HK-2 (cell line): Measurements from ENCODE around the gene CHMP2B.
"Not testable (repeated sequence)": the region's sequence is repeated elsewhere in the genome, so short reads cannot be mapped to it uniquely, and the experiment has no call there.

Experiments
- DNase-seq: peaks from one replicate; pipeline ENCODE4 v3.0.0-alpha.2; 2018; ENCODE audit not compliant: unreplicated experiment

Gene CHMP2B

GRCh38 chr3:87229113-87229512 lies 2.0 kb downstream of the CHMP2B start:
- DNase-seq, result no peak

GRCh38 chr3:87233805-87234204 lies 6.7 kb downstream of the CHMP2B start:
- DNase-seq, result no peak

GRCh38 chr3:87236093-87236492 lies 9.0 kb downstream of the CHMP2B start:
- no peak for DNase-seq

GRCh38 chr3:87246662-87247429 lies 19.7 kb downstream of the CHMP2B start:
- DNase-seq, result no peak

- DNase-seq, result no peak
Observed at GRCh38 chr3:87247430-87247773, 20.3 kb downstream of the CHMP2B start.

GRCh38 chr3:87248231-87248630 lies 21.1 kb downstream of the CHMP2B start:
- DNase-seq, result not testable (repeated sequence)

- no peak for DNase-seq
Observed at GRCh38 chr3:87248831-87249230, 21.7 kb downstream of the CHMP2B start.

- DNase-seq, result no peak
Observed at GRCh38 chr3:87250009-87250408, 22.9 kb downstream of the CHMP2B start.

GRCh38 chr3:87260270-87260669 lies 33.2 kb downstream of the CHMP2B start:
- DNase-seq, result peak; percentile 4

- DNase-seq, result no peak
Observed at GRCh38 chr3:87261925-87262324, 34.8 kb downstream of the CHMP2B start.

- no peak for DNase-seq
Observed at GRCh38 chr3:87267953-87268645, 41.0 kb downstream of the CHMP2B start.

GRCh38 chr3:87268646-87269211 lies 41.6 kb downstream of the CHMP2B start:
- no peak for DNase-seq

- DNase-seq, result no peak
Observed at GRCh38 chr3:87269723-87270122, 42.6 kb downstream of the CHMP2B start.

GRCh38 chr3:87270908-87271700 lies 44.0 kb downstream of the CHMP2B start:
- DNase-seq, result no peak

- DNase-seq, result no peak
Observed at GRCh38 chr3:87272718-87273341, 45.7 kb downstream of the CHMP2B start.

GRCh38 chr3:87276484-87276883 lies 49.4 kb downstream of the CHMP2B start, which contains the start of gene POU1F1:
Gene POU1F1 (minus strand): TSS chr3:87276584. CDS start chr3:87276462, 122 bp downstream.
- DNase-seq, result no peak

GRCh38 chr3:87287011-87287410 lies 59.9 kb downstream of the CHMP2B start:
- no peak for DNase-seq

GRCh38 chr3:87288446-87288845 lies 61.3 kb downstream of the CHMP2B start:
- DNase-seq, result no peak

GRCh38 chr3:87298111-87298718 lies 71.1 kb downstream of the CHMP2B start:
- DNase-seq, result no peak

GRCh38 chr3:87305031-87305430 lies 77.9 kb downstream of the CHMP2B start:
- not testable (repeated sequence) for DNase-seq
